Fibroblast of pulmonary artery (primary cell): ENCODE measurements around the gene PRSS8.

Source experiments
- DNase-seq: peaks from one replicate; pipeline ENCODE4 v3.0.0-alpha.2; 2010; ENCODE audit warnings: low read depth
- H3K4me3 ChIP-seq: replicated peaks from 2 replicates; pipeline ENCODE4 v1.5.1; 2011; ENCODE audit warnings: low read depth, mild to moderate bottlenecking, control low read depth, low read length, moderate library complexity
- TF ChIP-seq, protein P1 (sequence below): IDR thresholded peaks from 2 replicates; pipeline ENCODE4 v1.5.1; 2011; ENCODE audit warnings: mild to moderate bottlenecking, control low read depth, low read length, inconsistent platforms; ENCODE audit errors: missing control alignments

The PRSS8 gene

GRCh38 chr16:31087481-31087880, 48.0 kb downstream of the PRSS8 start:
- TF ChIP-seq, protein P1, sequence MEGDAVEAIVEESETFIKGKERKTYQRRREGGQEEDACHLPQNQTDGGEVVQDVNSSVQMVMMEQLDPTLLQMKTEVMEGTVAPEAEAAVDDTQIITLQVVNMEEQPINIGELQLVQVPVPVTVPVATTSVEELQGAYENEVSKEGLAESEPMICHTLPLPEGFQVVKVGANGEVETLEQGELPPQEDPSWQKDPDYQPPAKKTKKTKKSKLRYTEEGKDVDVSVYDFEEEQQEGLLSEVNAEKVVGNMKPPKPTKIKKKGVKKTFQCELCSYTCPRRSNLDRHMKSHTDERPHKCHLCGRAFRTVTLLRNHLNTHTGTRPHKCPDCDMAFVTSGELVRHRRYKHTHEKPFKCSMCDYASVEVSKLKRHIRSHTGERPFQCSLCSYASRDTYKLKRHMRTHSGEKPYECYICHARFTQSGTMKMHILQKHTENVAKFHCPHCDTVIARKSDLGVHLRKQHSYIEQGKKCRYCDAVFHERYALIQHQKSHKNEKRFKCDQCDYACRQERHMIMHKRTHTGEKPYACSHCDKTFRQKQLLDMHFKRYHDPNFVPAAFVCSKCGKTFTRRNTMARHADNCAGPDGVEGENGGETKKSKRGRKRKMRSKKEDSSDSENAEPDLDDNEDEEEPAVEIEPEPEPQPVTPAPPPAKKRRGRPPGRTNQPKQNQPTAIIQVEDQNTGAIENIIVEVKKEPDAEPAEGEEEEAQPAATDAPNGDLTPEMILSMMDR = no peak
- DNase-seq = no peak
- H3K4me3 ChIP-seq = no peak overlapping the region

DNA sequence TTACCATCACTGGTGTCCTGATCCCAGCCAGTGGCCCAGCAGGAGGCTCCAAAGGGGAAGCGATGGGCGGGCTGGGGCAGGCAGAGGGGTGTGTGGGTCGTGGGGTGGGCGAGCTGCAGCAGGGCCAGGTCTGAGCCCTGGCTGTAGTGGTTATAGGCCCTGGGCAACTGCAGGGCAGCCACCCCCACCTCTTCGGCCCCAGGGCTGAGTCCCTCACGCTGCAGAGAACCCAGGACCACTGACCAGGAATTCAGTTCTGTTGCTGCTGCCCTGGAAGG, 49.0 kb downstream of the PRSS8 start:
- TF ChIP-seq, protein P1 = no peak
- H3K4me3 ChIP-seq = no peak overlapping the region
- DNase-seq = no peak

DNA sequence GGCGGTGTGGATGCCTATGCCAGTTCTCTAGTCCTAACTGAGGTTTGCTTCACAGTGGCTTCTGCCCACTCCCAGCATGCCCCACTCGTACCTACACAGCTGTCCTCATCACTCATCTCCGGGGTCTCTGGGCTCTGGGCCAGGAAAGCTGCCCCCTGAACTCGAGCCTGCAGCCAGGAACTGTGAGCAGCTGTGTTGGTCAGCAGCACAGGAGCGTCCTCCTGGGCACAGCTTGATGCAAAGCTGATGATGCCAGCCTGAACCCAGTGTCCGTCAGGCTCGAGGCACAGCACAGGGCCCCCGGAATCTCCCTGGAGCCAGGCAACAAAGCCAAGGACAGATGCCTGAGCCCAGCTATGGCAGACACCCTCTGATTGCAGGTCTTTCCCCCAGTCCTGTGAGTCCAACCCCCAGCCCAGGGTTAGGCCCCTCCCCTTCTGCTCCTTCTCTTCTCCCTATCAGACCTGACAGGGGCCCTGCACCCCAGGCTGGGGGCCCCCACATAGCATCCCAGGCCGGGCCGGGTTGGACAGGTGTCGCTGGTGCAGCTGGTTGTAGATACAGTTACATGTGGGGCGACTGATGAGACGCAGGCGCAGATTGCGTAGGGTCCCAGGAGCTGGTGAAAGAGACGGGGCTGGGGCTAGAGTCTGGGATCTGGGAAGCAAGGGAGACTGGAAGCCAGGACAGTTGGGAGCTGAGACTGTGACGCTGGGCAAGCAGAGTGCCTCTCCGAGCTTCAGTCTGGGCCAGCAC, 49.5 kb downstream of the PRSS8 start:
- TF ChIP-seq, protein P1 = no peak
- no peak for DNase-seq
- H3K4me3 ChIP-seq = no peak overlapping the region

GRCh38 chr16:31085411-31085810, 50.1 kb downstream of the PRSS8 start:
- no peak overlapping the region for H3K4me3 ChIP-seq
- DNase-seq = no peak
- TF ChIP-seq, protein P1 = no peak

- H3K4me3 ChIP-seq = no peak overlapping the region
- TF ChIP-seq, protein P1 = no peak
- no peak for DNase-seq
These were observed 50.8 kb downstream of the PRSS8 start for GRCh38 chr16:31084584-31085302.

- DNase-seq = no peak
- H3K4me3 ChIP-seq = no peak overlapping the region
- TF ChIP-seq, protein P1 = no peak
These were observed 51.5 kb downstream of the PRSS8 start for GRCh38 chr16:31083981-31084380.

DNA sequence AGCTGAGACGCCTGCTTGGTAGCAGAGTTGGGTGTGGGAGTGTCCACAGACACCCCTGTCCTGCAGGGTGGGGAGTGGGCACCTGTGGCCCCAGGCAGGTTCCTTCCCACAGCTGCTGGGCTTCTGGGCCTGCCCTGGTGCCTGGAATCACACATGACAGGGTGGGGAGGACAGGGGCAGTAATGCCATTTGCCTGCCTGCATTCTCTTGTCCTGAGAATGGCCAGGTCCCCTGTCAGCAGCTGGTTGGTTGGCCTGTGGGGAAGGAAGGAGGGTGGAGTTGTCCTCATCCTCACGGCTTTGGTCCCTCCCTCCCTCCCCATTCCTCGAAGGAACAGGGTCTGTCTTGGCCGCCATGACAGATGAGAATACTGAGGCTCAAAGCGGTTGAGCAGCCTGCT, 52.0 kb downstream of the PRSS8 start:
- no peak for DNase-seq
- TF ChIP-seq, protein P1 = no peak

More for the DNA sequence above, 52.0 kb downstream of the PRSS8 start:
- no peak overlapping the region for H3K4me3 ChIP-seq
